Measurements from ENCODE around the gene RAD51. TPM values are rescaled to one million over a fixed set of nuclear protein-coding genes. Genes with fewer than 3 reads are reported as not detected.

The RAD51 gene
- total and polyA plus RNA-seq, 2 of the 8 experiments (the other 6 are each of a cell fraction or from before 2014, with no cell fraction given), result 32.2 to 42.4 TPM

DNA sequence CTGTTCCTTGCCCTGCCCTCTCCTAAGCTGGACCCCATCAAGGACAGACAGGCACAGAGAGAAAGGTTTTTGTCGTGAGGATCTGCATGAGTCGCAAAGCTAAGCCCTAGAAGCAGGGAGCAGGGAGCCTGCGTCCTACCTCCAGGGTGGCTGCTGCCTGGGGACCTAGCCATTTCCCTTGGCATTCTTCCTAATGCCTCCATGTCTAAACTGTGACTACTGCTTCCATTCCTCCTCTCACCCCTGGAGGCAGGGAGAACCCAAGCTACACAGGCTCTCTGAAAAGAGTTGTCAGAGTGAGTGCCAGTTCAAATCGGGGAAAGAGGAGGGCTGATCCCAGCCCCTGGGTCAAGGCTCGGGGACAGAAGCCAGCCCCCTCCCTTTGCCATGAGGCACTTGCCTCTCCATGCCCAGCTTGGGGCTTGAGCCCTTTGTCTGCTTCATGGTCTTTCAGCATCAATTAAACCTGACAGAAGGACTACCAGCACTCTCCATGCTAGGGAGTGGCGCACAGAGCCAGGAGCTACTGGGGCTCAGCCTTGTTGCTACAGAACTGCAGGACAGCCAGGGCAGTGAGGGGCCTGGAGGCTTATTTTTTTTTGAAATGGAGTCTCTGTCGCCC is 71.3 kb downstream of the RAD51 start:
- Histone ChIP-seq H2AK5ac (ENCODE audit: low read depth, low read length) (no peak overlapping the region), H3K18ac (ENCODE audit: extremely low read depth, low read length) (no peak overlapping the region), H4K20me1 (replicated peaks in 1 of 2; ENCODE audit: control insufficient read depth in 1 of 2, insufficient read depth in 2 of 2, low read length in 2 of 2) (peaks cover 0 to 2% of the 10 kb centered on the region in 2 experiments), H3K4ac (replicated peaks; ENCODE audit: insufficient read length, low read depth, low read length) (no peak overlapping the region), H3K36me3 (ENCODE audit: control insufficient read depth in 2 of 4, insufficient read depth in 4 of 4, low read length in 3 of 4) (no peaks in the 10 kb centered on the region), H3K14ac (ENCODE audit: insufficient read length) (no peak overlapping the region), H2BK12ac (ENCODE audit: low read depth, low read length) (peak overlapping the region; percentile 84; the same call in 1 of the 2 replicates), H3K79me2 (ENCODE audit: control insufficient read depth in 1 of 2, insufficient read depth in 2 of 2, low read length in 2 of 2) (no peaks in the 10 kb centered on the region), H2AFZ (ENCODE audit: low read length) (no peak overlapping the region), H4K5ac (ENCODE audit: insufficient read length, low read depth, low read length) (no peak overlapping the region), H3K79me1 (ENCODE audit: low read depth, low read length) (no peaks in the 10 kb centered on the region; the same call in 1 of the 2 replicates), H2BK20ac (ENCODE audit: low read length) (0 out of 2 replicates have a peak overlapping the region, but pooled peaks have one; percentile 13), H3K23me2 (ENCODE audit: low read depth, low read length) (peaks cover 14% of the 10 kb centered on the region; the same call in 1 of the 2 replicates), H4K91ac (replicated peaks; ENCODE audit: insufficient read length, low read length) (peak overlapping the region; percentile 49), H3K27me3 (replicated peaks in 1 of 4; ENCODE audit: control insufficient read depth in 3 of 4, extremely low read depth in 1 of 4, insufficient read depth in 3 of 4, low read length in 3 of 4) (peaks cover 0 to 7% (median 3%) of the 10 kb centered on the region in 4 experiments; a peak in 5 of 7 replicates), H3K4me3 (ENCODE audit: extremely low read depth in 1 of 4, insufficient read depth in 2 of 4, low read depth in 3 of 4, low read length in 4 of 4) (no peak overlapping the region), H2BK15ac (ENCODE audit: low read length) (no peak overlapping the region), H2BK120ac (replicated peaks; ENCODE audit: low read depth, low read length) (no peak overlapping the region), H3K9me3 (ENCODE audit: insufficient read depth in 2 of 2, low read depth in 1 of 2, low read length in 1 of 2) (no peaks in the 10 kb centered on the region), H4K8ac (ENCODE audit: extremely low read depth, insufficient read depth, low read length) (0 out of 2 replicates have a peak overlapping the region, but pooled peaks have one; percentile 4), H3K56ac (replicated peaks; ENCODE audit: insufficient read length, low read depth, low read length) (no peak overlapping the region), H3K4me2 (ENCODE audit: insufficient read depth in 1 of 2, low read depth in 2 of 2, low read length in 2 of 2) (peak overlapping the region; percentile 44 to 65; a peak in 2 of 4 replicates), H3K27ac (ENCODE audit: low read depth, low read length) (no peak overlapping the region), H3K4me1 (replicated peaks in 1 of 4; ENCODE audit: control insufficient read depth in 3 of 4, insufficient read depth in 4 of 4, low read length in 3 of 4) (peaks cover 6 to 30% (median 19%) of the 10 kb centered on the region in 4 experiments), H3K23ac (ENCODE audit: insufficient read length) (no peak overlapping the region), H2BK5ac (ENCODE audit: low read depth, low read length) (peak overlapping the region; percentile 66; the same call in 1 of the 2 replicates), H3K9ac (replicated peaks in 1 of 4; ENCODE audit: extremely low read depth in 1 of 4, low read depth in 3 of 4, low read length in 3 of 4) (no peak overlapping the region)
- TF ChIP-seq BCL11A (IDR thresholded peaks at IDR 0.05; ENCODE audit: low read depth in 2 of 2, low read length in 2 of 2) (no peak), EP300 (IDR thresholded peaks at IDR 0.05; ENCODE audit: borderline replicate concordance in 1 of 2, low read depth in 2 of 2, low read length in 2 of 2) (no peak), TBP (IDR thresholded peaks at IDR 0.05; ENCODE audit: low read depth, low read length) (no peak), HDAC6 (IDR thresholded peaks at IDR 0.05; ENCODE audit: low read depth, low read length) (no peak), KDM1A (IDR thresholded peaks at IDR 0.05; ENCODE audit: borderline replicate concordance, low read length) (no peak), SP4 (IDR thresholded peaks at IDR 0.05; ENCODE audit: low read length) (no peak), ASH2L (IDR thresholded peaks at IDR 0.05; ENCODE audit: low read length) (no peak), POLR2AphosphoS5 (IDR thresholded peaks at IDR 0.05; ENCODE audit: low read depth, low read length) (no peak; the same call in 1 of the 2 replicates)
- WGBS, 2 experiments (ENCODE audit: extremely low coverage in 1 of 2, insufficient coverage in 1 of 2, insufficient read length in 1 of 2, insufficient replicate concordance in 2 of 2, low coverage in 1 of 2, low lambda C conversion rate in 2 of 2, missing lambda C conversion rate in 1 of 2), result 85% methylated on average over 7 of the region's 7 CpGs; no CpG with 5 or more reads in 1 of the 2 experiments
- ChIA-PET POLR2A (ENCODE audit: partially characterized antibody) (interaction anchor here (0.9 to 2.0 kb wide), 9 partner anchors 10 to 128 kb away, joined by 3 to 9 read pairs (median 4); partner anchors contain the start of gene SPINT1), CTCF (ENCODE audit: partially characterized antibody) (interaction anchor here (0.6 to 15.3 kb wide), 14 partner anchors 10 to 727 kb away, joined by 3 to 184 read pairs (median 6); partner anchors contain the start of gene VPS18)
- FAIRE-seq (no peak), DNase-seq (ENCODE audit: low read depth in 1 of 2, low spot score in 2 of 2) (no peak)
